H1 (cell line): ENCODE results near the gene PLA2R1. TPM values are rescaled to one million over a fixed set of nuclear protein-coding genes. Genes with fewer than 3 reads are reported as not detected.

Source experiments
- CTCF ChIA-PET: fragments of 300-600 bp; sonication (Branson Sonifier 250); formaldehyde crosslinking; loops from one replicate; lab custom pipeline; 2021; ENCODE audit not compliant: partially characterized antibody; lab: Charles Lee
- POLR2A ChIA-PET: fragments of 300-600 bp; sonication (Branson Sonifier 250); formaldehyde crosslinking; loops from one replicate; lab custom pipeline; 2021; ENCODE audit warnings: inconsistent platforms; ENCODE audit not compliant: partially characterized antibody; lab: Charles Lee
- DNase-seq, 2 experiments: peaks; one replicate each; pipeline versions ENCODE4 v3.0.0 to v3.0.0-alpha.2; 2010 to 2022; ENCODE audit warnings: low spot score in 2 of 2, low read depth in 1 of 2, mixed read lengths in 1 of 2
- FAIRE-seq: peaks from 2 replicates; lab custom pipeline; 2011; peaks lifted over from hg19 to GRCh38; lab: Jason Lieb, UNC
- H2AFZ ChIP-seq: 2 replicates; pipeline ENCODE4 v1.8.1; 2012; ENCODE audit warnings: low read length, inconsistent platforms
- H2AK5ac ChIP-seq: 2 replicates; pipeline ENCODE4 v1.6.1; 2013; ENCODE audit warnings: low read depth, low read length
- H2BK120ac ChIP-seq: replicated peaks from 2 replicates; pipeline ENCODE3; 2013; ENCODE audit warnings: low read depth, low read length, inconsistent platforms
- H2BK12ac ChIP-seq: 2 replicates; pipeline ENCODE4 v1.6.1; 2013; ENCODE audit warnings: low read depth, low read length
- H2BK15ac ChIP-seq: 2 replicates; pipeline ENCODE4 v1.6.1; 2013; ENCODE audit warnings: low read length
- H2BK20ac ChIP-seq: 2 replicates; pipeline ENCODE4 v1.6.1; 2013; ENCODE audit warnings: low read length
- H2BK5ac ChIP-seq: 2 replicates; pipeline ENCODE4 v1.6.1; 2013; ENCODE audit warnings: low read depth, low read length
- H3K14ac ChIP-seq: 2 replicates; pipeline ENCODE4 v1.6.1; 2013; ENCODE audit warnings: inconsistent platforms; ENCODE audit not compliant: insufficient read length
- H3K18ac ChIP-seq: 2 replicates; pipeline ENCODE4 v1.6.1; 2013; ENCODE audit warnings: low read length; ENCODE audit errors: extremely low read depth
- H3K23ac ChIP-seq: 2 replicates; pipeline ENCODE4 v1.6.1; 2013; ENCODE audit warnings: inconsistent platforms; ENCODE audit not compliant: insufficient read length
- H3K23me2 ChIP-seq: 2 replicates; pipeline ENCODE4 v1.6.1; 2013; ENCODE audit warnings: low read depth, low read length
- H3K27ac ChIP-seq: 2 replicates; pipeline ENCODE4 v1.6.1; 2011; ENCODE audit warnings: low read depth, low read length, inconsistent platforms
- H3K27me3 ChIP-seq, 4 experiments: replicated peaks in 1 of 4; 1 replicate in 1 of 4; 2 replicates in 3 of 4; pipeline versions ENCODE4 v1.6.1 to v1.8.1; 2011 to 2013; ENCODE audit warnings: low read length in 3 of 4, mild to moderate bottlenecking in 3 of 4, inconsistent platforms in 2 of 4, mixed read lengths in 2 of 4, moderate library complexity in 1 of 4; ENCODE audit not compliant: control insufficient read depth in 3 of 4, insufficient read depth in 3 of 4; ENCODE audit errors: extremely low read depth in 1 of 4
- H3K36me3 ChIP-seq, 4 experiments: 2 replicates each; pipeline versions ENCODE4 v1.6.1 to v1.8.1; 2011 to 2013; ENCODE audit warnings: mild to moderate bottlenecking in 4 of 4, low read length in 3 of 4, moderate library complexity in 2 of 4, control low read depth in 1 of 4, inconsistent platforms in 1 of 4; ENCODE audit not compliant: insufficient read depth in 4 of 4, control insufficient read depth in 2 of 4
- H3K4ac ChIP-seq: replicated peaks from 2 replicates; pipeline ENCODE3; 2013; ENCODE audit warnings: low read length, low read depth, mixed read lengths, inconsistent platforms; ENCODE audit not compliant: insufficient read length
- H3K4me1 ChIP-seq, 4 experiments: replicated peaks in 1 of 4; 1 replicate in 1 of 4; 2 replicates in 3 of 4; pipeline versions ENCODE4 v1.6.1 to v1.8.1; 2011 to 2013; ENCODE audit warnings: low read length in 3 of 4, inconsistent platforms in 2 of 4, mixed read lengths in 1 of 4; ENCODE audit not compliant: insufficient read depth in 4 of 4, control insufficient read depth in 3 of 4
- H3K4me2 ChIP-seq, 2 experiments: 2 replicates each; pipeline versions ENCODE4 v1.6.1 to v1.8.1; 2011 to 2013; ENCODE audit warnings: low read depth in 2 of 2, low read length in 2 of 2, control low read depth in 1 of 2, inconsistent platforms in 1 of 2, mild to moderate bottlenecking in 1 of 2; ENCODE audit not compliant: insufficient read depth in 1 of 2
- H3K4me3 ChIP-seq, 4 experiments: fragments of 200-600, 300-600 bp in 1 of 4; sonication (generic), shearing (Covaris generic), sonication (Bioruptor Twin) in 1 of 4; 2 replicates each; pipeline versions ENCODE4 v1.5.1 to v1.8.1; 2011 to 2016; ENCODE audit warnings: low read length in 4 of 4, low read depth in 3 of 4, control low read depth in 2 of 4, inconsistent platforms in 2 of 4, mild to moderate bottlenecking in 2 of 4, mixed read lengths in 1 of 4, moderate library complexity in 1 of 4; ENCODE audit not compliant: insufficient read depth in 2 of 4; ENCODE audit errors: extremely low read depth in 1 of 4
- H3K56ac ChIP-seq: replicated peaks from 2 replicates; pipeline ENCODE3; 2013; ENCODE audit warnings: low read depth, mild to moderate bottlenecking, mixed read lengths, low read length, inconsistent platforms; ENCODE audit not compliant: insufficient read length
- H3K79me1 ChIP-seq: 2 replicates; pipeline ENCODE4 v1.6.1; 2013; ENCODE audit warnings: low read depth, low read length, control low read depth
- H3K79me2 ChIP-seq, 2 experiments: 2 replicates each; pipeline versions ENCODE4 v1.6.1 to v1.8.1; 2012 to 2013; ENCODE audit warnings: low read length in 2 of 2, mild to moderate bottlenecking in 2 of 2, inconsistent platforms in 1 of 2; ENCODE audit not compliant: insufficient read depth in 2 of 2, control insufficient read depth in 1 of 2
- H3K9ac ChIP-seq, 4 experiments: replicated peaks in 1 of 4; 1 replicate in 1 of 4; 2 replicates in 3 of 4; pipeline versions ENCODE4 v1.6.1 to v1.8.1; 2011 to 2013; ENCODE audit warnings: low read depth in 3 of 4, low read length in 3 of 4, control low read depth in 2 of 4, mild to moderate bottlenecking in 2 of 4, moderate library complexity in 2 of 4, inconsistent platforms in 1 of 4; ENCODE audit errors: extremely low read depth in 1 of 4
- H3K9me3 ChIP-seq, 2 experiments: 2 replicates each; pipeline versions ENCODE4 v1.6.1 to v1.8.1; 2012 to 2013; ENCODE audit warnings: mild to moderate bottlenecking in 2 of 2, moderate library complexity in 2 of 2, control low read depth in 1 of 2, inconsistent platforms in 1 of 2, low read depth in 1 of 2, low read length in 1 of 2, mixed read lengths in 1 of 2; ENCODE audit not compliant: insufficient read depth in 2 of 2
- H4K20me1 ChIP-seq, 2 experiments: replicated peaks in 1 of 2; 2 replicates each; pipeline versions ENCODE3 to v1.8.1; 2011 to 2013; ENCODE audit warnings: inconsistent platforms in 2 of 2, low read length in 2 of 2, mild to moderate bottlenecking in 1 of 2; ENCODE audit not compliant: insufficient read depth in 2 of 2, control insufficient read depth in 1 of 2
- H4K5ac ChIP-seq: 2 replicates; pipeline ENCODE4 v1.6.1; 2013; ENCODE audit warnings: low read length, low read depth, mixed read lengths, inconsistent platforms; ENCODE audit not compliant: insufficient read length
- H4K8ac ChIP-seq: 2 replicates; pipeline ENCODE4 v1.8.0; 2013; ENCODE audit warnings: mild to moderate bottlenecking, moderate library complexity, low read length, inconsistent platforms; ENCODE audit not compliant: insufficient read depth; ENCODE audit errors: extremely low read depth
- H4K91ac ChIP-seq: replicated peaks from 2 replicates; pipeline ENCODE3; 2013; ENCODE audit warnings: low read length, mixed read lengths, inconsistent platforms; ENCODE audit not compliant: insufficient read length
- WGBS, 2 experiments: shearing (Covaris generic) in 1 of 2; methylation state at CpG; one replicate each; pipeline versions ENCODE4 v1.1.6 to v1.1.7; 2013 to 2015; ENCODE audit warnings: low lambda C conversion rate in 2 of 2, mixed read lengths in 2 of 2, inconsistent platforms in 1 of 2, low coverage in 1 of 2, missing lambda C conversion rate in 1 of 2; ENCODE audit not compliant: insufficient replicate concordance in 2 of 2, insufficient coverage in 1 of 2, insufficient read length in 1 of 2; ENCODE audit errors: extremely low coverage in 1 of 2, missing lambda C conversion rate in 1 of 2; 5-methylcytosine and 5-hydroxymethylcytosine counted together
- polyA plus RNA-seq, 7 experiments: library from polyadenylated mRNA; depleted of rRNA in 3 of 7; stranded (reverse) in 5 of 7; unstranded in 2 of 7; fragments of >200 nt in 5 of 7; fragments of 200-250 nt in 2 of 7; gene quantifications; 1 replicate in 5 of 7; 2 replicates in 1 of 7; 4 replicates in 1 of 7; pipeline versions ENCODE4 v1.2.1 to v1.2.3, GENCODE V29; 2011 to 2013; ENCODE audit warnings: missing spikeins in 2 of 7, mixed read lengths in 2 of 7
- total RNA-seq: library from RNA; stranded (reverse); fragmentation: NEBNext Ultra II Directional; extraction: Animal tissue kit (Norgen Biotek cat#: 25700); gene quantifications from 2 replicates; pipeline ENCODE4 v1.2.1, GENCODE V29; 2021

The PLA2R1 gene
- total and polyA plus RNA-seq, 2 of the 8 experiments (the other 6 are each of a cell fraction or from before 2014, with no cell fraction given), result 0.65 to 1.5 TPM

DNA sequence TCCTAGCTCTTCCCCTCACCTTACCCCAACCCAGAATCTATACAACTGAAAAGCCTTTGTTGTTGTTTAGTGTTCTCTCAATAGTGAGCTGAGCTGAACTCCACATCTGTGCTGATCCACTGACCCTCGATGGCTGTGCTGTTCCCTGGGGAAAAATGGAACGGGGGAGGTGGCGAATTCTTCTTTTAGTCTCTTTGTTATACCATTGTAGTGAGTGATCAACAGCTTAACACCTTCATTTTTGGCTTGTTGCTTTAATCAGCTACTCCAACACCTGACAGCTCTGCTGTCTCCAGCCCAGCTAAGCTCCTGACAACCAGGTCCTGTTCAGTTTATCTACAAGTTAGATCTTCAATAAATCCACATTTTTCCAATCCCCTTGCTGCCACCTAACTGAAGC is 25.7 kb downstream of the PLA2R1 start:
- Histone ChIP-seq H4K8ac (no peak overlapping the region), H3K36me3 (no peaks in the 10 kb centered on the region), H2BK12ac (no peak overlapping the region), H3K4me3 (no peak overlapping the region), H3K27ac (no peak overlapping the region), H3K4ac (no peak overlapping the region), H3K4me1 (peaks cover 0 to 8% (median 2%) of the 10 kb centered on the region in 4 experiments; a peak in 4 of 7 replicates), H3K27me3 (no peaks in the 10 kb centered on the region), H3K56ac (no peak overlapping the region), H2BK15ac (no peak overlapping the region), H3K79me1 (no peaks in the 10 kb centered on the region), H4K5ac (no peak overlapping the region), H2AFZ (no peak overlapping the region), H2BK120ac (no peak overlapping the region), H2AK5ac (no peak overlapping the region), H2BK20ac (no peak overlapping the region), H3K23me2 (no peaks in the 10 kb centered on the region), H3K14ac (no peak overlapping the region), H4K20me1 (no peaks in the 10 kb centered on the region), H3K79me2 (no peaks in the 10 kb centered on the region), H3K9ac (no peak overlapping the region), H2BK5ac (no peak overlapping the region), H3K23ac (no peak overlapping the region), H3K4me2 (no peak overlapping the region; a peak in 1 of 4 replicates), H3K9me3 (no peaks in the 10 kb centered on the region), H4K91ac (no peak overlapping the region), H3K18ac (no peak overlapping the region)
- WGBS, 2 experiments, result 75% methylated on average over 3 of the region's 3 CpGs; no CpG with 5 or more reads in 1 of the 2 experiments
- ChIA-PET POLR2A (interaction anchor here (0.6 kb wide), 1 partner anchor 370 kb away, joined by 3 read pairs; no protein-coding TSS in a partner anchor), CTCF (interaction anchor here (0.6 to 1.6 kb wide), 4 partner anchors 12 to 86 kb away, joined by 3 to 11 read pairs (median 4); no protein-coding TSS in a partner anchor)
- FAIRE-seq (no peak), DNase-seq (no peak)
